Activated naive CD4-positive, alpha-beta T cell treated with Interleukin-2 at 50 U/mL for 16 hours (primary cell): ENCODE data around the gene MTNR1A.
"Not testable (repeated sequence)": the region's sequence is repeated elsewhere in the genome, so short reads cannot be mapped to it uniquely, and the experiment has no call there.

Experiments
- DNase-seq: peaks from one replicate; pipeline ENCODE4 v3.0.0-alpha.2; 2020

MTNR1A gene

DNA sequence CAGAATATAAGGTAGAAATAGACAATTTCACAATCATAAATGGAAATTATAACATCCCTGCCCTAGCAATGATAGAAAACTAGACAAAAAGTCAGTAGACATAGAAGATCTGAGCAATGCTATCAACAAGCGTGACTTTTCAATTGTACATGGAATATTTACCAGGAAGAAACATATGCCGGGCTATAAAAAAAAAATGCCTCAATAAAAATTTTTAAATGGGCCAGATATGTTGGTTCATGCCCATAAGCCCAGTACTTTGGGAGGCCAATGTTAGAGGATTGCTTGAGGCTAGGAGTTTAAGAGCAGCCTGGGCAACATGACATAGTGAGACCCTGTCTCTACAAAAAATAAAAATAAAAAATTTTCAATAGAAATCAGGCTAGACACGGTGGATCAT is 5.3 kb upstream of the MTNR1A start:
- DNase-seq = no peak

DNA sequence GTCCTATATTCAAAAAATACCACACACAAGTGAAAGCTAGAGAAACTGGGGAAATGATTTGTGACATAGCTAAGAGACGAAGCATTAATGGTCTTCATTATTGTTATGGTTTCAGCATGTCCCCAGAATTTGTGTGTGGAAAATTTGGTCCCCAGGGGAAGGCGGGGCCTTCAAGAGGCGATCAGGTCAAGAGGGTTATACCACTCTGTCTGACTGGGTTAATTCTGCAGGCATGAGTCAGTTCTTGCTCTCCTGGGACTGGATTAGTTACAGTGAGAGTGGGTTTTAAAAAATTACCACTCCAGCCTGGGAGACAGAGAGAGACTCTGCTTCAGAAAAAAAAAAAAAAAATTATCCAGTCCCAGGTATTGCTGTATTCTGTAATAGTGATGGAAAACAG is 2.1 kb upstream of the MTNR1A start:
- no peak for DNase-seq

GRCh38 chr4:186557061-186557460 is 1.7 kb upstream of the MTNR1A start:
- no peak for DNase-seq

- DNase-seq = no peak
These were observed 841 bp downstream of the MTNR1A start for GRCh38 chr4:186554539-186554913.

- no peak for DNase-seq
These were observed 1.6 kb downstream of the MTNR1A start for GRCh38 chr4:186553717-186554116.

DNA sequence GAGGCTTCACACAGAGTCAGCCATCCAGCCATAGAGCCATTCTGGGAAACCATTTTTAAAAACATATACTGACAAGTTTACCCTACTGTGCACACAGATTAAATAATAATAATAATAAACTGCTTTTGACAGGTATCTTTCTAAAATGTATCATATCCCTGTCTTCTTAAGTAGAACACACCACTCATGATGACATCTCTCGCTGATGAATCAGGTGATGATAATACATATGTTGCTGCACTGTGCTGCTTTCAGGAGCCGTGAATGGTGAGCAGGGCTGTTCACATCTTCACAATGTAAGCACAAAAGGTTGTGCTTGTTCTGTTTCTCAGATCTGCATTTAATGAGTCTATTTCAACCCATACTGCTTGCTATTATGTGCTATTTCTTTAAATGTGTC is 3.5 kb downstream of the MTNR1A start:
- DNase-seq = no peak

DNA sequence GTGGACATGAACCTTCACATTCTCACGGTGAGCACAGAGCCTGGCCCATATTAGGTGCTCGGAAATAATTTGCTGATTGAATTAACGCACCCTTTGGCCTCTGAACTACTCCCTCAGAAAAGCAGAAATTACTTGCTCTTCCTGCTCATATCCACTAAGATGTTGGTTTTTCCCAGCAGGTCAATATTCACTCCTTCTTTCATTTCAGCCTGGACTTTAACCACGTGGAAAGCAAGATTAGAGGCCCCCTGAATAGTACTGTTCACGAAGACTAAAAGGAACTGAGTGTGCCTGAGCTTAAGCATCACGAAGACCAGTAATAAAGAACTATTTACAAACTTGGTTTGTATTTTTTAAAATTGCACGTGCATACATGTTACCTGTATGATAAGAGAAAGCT is 9.9 kb downstream of the MTNR1A start:
- no peak for DNase-seq

DNA sequence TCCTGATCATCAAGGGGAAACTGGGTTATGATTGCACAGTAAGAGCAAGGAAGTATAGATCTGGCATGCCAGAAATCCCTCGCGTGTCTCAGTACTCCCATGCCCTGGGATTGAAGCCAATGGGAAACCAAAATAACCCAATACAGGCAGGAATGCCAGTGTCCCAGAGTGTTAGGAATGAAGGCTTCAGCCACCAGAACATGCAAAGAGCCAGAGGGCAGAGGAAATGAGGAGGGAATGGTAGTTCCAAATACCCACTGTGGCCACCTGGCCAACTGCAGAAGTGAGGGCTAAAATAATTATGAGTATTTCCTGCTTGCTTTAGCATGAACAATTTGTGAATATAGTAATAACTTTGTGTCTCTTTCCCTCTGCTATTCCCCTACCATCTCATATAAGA is 12.2 kb downstream of the MTNR1A start:
- no peak for DNase-seq

- no peak for DNase-seq
These were observed 13.6 kb downstream of the MTNR1A start for GRCh38 chr4:186541801-186542200.

DNA sequence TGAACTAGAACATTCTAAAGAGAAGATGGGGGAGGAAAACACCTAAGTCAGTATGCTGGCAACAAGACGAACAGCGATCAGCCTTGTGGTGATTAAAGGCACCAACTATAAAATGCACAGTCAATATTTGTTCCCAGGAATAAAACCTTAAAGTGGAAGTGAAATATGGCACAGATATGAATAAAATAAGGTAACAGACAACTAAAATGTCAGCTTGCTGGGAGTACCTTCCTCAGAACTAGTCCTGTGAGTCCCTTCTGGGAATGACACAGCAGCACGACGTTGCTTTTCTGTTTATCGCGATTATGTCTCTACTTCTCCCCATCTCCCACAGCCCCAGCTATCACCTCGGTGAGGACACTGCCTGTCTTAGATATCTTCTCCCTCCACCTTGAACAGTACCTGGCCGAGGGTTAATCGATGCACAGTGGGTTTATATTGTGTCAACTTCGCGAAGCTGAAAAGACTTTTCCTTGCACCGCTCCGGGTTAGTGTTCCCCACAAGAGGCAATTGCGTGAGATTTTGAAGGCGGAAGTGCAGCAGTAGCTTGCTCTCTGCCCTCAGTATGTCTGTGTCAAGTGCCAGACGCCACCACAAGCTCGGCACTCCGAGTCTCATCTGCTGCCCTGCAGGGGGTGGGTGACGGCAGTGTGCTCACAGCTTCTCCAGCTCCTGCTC is 17.4 kb downstream of the MTNR1A start:
- no peak for DNase-seq

DNA sequence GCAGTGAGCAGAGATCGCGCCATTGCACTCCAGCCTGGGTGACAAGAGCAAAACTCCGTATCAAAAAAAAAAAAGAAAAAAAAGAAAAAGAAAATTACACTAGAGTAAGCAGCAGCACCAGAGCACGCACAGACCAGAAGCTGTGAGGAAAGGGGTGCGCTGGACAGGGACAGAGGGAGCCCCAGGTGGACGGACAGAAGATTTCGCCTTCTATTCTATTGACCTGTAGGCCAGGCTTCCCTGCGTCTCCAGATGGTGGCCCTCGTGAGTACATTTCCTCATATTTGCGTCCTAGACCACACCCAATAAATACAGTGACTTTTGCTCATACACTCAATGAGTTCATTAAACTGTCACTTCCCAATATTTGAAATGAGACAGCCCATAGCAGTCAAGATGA is 19.1 kb downstream of the MTNR1A start:
- no peak for DNase-seq

- DNase-seq = no peak
These were observed 21.3 kb downstream of the MTNR1A start for GRCh38 chr4:186534056-186534455.

GRCh38 chr4:186523927-186524326 is 31.4 kb downstream of the MTNR1A start:
- not testable (repeated sequence) for DNase-seq

DNA sequence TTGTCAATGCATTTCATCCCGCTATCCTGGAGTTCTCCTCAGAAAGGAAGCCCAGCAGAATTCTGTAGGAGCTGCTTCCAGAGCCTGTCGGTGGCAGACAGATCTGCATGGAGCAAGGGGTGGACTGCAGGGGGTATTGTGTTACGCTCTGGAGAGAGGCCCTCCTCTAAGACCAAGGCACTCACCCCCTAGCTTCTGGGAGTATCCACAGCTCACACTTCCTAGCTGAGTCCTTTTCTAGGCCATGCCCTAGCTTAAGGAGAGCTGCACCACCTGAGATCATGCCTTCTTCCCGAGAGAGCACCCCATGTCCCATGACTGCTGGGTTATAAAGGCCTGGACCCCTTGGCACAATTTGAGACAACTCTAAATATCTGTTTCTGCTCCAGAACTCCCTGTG is 39.1 kb downstream of the MTNR1A start:
- no peak for DNase-seq

- no peak for DNase-seq
These were observed 41.0 kb downstream of the MTNR1A start for GRCh38 chr4:186514271-186514950.

DNA sequence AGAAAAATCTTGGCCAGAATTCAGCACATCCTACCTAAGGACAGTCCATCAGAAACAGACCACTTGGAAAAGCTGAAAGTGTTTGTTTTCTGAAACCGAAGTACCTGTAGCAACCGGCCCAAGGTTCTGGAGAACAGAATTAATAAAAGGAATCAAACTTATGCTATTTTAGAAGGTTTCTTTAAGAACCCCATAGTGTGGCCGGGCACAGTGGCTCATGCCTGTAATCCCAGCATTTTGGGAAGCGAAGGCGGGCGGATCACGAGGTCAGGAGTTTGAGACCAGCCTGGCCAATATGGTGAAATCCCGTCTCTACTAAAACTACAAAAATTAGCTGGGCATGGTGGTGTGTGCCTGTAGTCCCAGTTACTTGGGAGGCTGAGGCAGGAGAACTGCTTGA is 50.6 kb downstream of the MTNR1A start:
- not testable (repeated sequence) for DNase-seq

DNA sequence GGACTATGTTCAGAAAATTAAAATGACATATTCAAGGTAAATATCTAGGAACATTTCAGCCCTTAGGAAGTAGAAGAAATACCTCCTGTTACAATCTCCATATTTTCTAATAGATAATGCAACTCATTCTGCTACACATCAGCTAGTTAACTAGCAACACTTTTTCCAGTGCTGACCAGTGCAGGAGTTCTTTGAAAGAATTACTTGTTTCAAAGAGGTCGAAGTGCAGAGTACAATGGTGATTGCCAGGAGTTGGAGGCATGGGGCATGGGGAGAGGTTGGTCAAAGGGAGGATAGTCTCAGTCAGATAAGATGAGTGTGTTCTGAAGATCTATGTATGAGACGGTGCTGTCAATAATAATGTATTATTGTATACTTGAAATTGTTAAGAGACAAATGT is 53.1 kb downstream of the MTNR1A start:
- no peak for DNase-seq

- no peak for DNase-seq
These were observed 53.8 kb downstream of the MTNR1A start for GRCh38 chr4:186501554-186501953.

- no peak for DNase-seq
These were observed 54.6 kb downstream of the MTNR1A start for GRCh38 chr4:186500721-186501304.

GRCh38 chr4:186499467-186499866 is 55.9 kb downstream of the MTNR1A start:
- no peak for DNase-seq

- no peak for DNase-seq
These were observed 58.3 kb downstream of the MTNR1A start for GRCh38 chr4:186497043-186497442.

DNA sequence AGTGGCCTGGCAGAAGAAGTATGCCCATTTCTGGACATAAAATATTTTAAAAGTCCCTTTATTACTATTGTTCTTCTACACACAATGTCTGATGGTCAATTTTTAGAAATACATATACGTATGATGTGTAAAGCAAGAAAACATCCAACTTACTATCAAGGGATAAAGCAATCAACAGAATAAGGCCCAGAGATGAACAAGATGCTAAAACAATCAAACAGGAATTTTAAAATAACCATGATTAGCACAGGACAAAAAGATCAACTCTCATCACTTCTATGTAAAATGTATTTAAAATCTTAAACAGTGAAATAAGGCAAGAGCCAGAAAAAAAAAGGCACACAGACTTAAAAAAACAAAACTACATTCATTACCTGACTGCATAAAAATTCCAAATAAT is 60.9 kb downstream of the MTNR1A start:
- DNase-seq = no peak

DNA sequence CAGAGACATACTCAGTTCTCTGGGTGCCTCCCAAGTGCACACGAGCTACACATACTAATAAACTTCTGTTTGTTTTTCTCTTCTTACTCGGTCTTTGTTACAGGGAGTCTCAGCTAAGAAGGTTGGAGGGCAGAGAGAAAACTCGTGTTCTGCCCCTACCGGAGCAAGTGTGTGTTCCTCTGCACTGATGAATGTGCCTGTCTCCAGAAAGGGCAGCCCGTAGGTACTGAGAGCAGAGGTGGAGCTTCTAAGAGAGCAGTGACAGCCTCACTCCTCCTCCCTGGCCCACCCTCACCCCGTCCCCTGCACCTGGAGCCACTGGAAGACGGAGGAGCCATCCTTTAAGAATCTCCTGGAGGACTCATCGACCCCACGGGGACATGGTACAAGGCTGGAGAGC is 67.6 kb downstream of the MTNR1A start:
- DNase-seq = no peak

DNA sequence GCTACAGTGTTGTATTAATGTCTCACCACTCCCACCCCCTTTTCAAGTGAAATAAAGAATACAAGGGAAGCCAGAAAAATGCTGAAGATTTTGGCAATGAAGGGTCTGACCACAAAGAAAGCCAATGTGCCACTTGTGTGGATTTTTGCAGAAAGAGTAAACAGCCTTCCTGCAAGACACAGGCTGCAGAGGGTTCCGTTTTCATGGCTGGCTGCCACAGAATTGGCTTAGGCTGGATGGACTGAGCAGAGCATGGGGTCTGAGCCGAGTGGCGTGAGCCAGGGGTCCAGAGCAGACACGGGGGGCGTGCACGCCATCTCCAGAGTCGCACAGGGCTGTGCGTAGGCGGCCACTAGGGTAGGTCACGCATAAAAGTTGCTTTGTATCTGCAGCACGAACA is 69.2 kb downstream of the MTNR1A start:
- no peak for DNase-seq
